Dedifferentiated amniotic fluid mesenchymal stem cell (primary cell): ENCODE measurements around the gene FBXW8.

Source experiments
- DNase-seq: peaks from one replicate; pipeline ENCODE4 v3.0.0-alpha.2; 2016; ENCODE audit errors: extremely low spot score

FBXW8 gene

GRCh38 chr12:117037289-117038022 lies 126.7 kb downstream of the FBXW8 start:
- no peak for DNase-seq

GRCh38 chr12:117038023-117038680 lies 127.4 kb downstream of the FBXW8 start:
- no peak for DNase-seq

GRCh38 chr12:117038919-117039318 lies 128.2 kb downstream of the FBXW8 start:
- DNase-seq = no peak

- DNase-seq = no peak
These were observed 129.2 kb downstream of the FBXW8 start for GRCh38 chr12:117039891-117040309.

GRCh38 chr12:117040496-117040895 lies 129.7 kb downstream of the FBXW8 start:
- no peak for DNase-seq

- no peak for DNase-seq
These were observed 131.0 kb downstream of the FBXW8 start for GRCh38 chr12:117041798-117042170.

GRCh38 chr12:117042171-117042842 lies 131.6 kb downstream of the FBXW8 start:
- no peak for DNase-seq

- no peak for DNase-seq
These were observed 132.1 kb downstream of the FBXW8 start for GRCh38 chr12:117042862-117043261.

GRCh38 chr12:117044311-117044710 lies 133.6 kb downstream of the FBXW8 start:
- DNase-seq = no peak

- no peak for DNase-seq
These were observed 134.0 kb downstream of the FBXW8 start for GRCh38 chr12:117044790-117045159.

GRCh38 chr12:117045160-117046010 lies 134.6 kb downstream of the FBXW8 start:
- no peak for DNase-seq

GRCh38 chr12:117046011-117046369 lies 135.2 kb downstream of the FBXW8 start:
- DNase-seq = no peak

- no peak for DNase-seq
These were observed 135.7 kb downstream of the FBXW8 start for GRCh38 chr12:117046425-117046824.

GRCh38 chr12:117046861-117047530 lies 136.2 kb downstream of the FBXW8 start:
- DNase-seq = no peak

GRCh38 chr12:117047810-117048584 lies 137.2 kb downstream of the FBXW8 start:
- DNase-seq = no peak

GRCh38 chr12:117048585-117048904 lies 137.8 kb downstream of the FBXW8 start:
- no peak for DNase-seq

- no peak for DNase-seq
These were observed 138.5 kb downstream of the FBXW8 start for GRCh38 chr12:117049295-117049694.

GRCh38 chr12:117050060-117050459 lies 139.3 kb downstream of the FBXW8 start:
- DNase-seq = no peak

GRCh38 chr12:117051380-117051779 lies 140.6 kb downstream of the FBXW8 start:
- no peak for DNase-seq

GRCh38 chr12:117052386-117053049 lies 141.8 kb downstream of the FBXW8 start:
- DNase-seq = no peak

- DNase-seq = no peak
These were observed 142.3 kb downstream of the FBXW8 start for GRCh38 chr12:117053050-117053400.
